Nephron progenitor cell (in vitro differentiated cells): ENCODE results near the gene IFT27.

Experiments used
- DNase-seq: peaks from one replicate; pipeline ENCODE4 v3.0.0; 2021
- H3K27ac Mint-ChIP-seq: 2 replicates; pipeline ENCODE4 v1.8.0; 2021; ENCODE audit warnings: mild to moderate bottlenecking, moderate library complexity, mixed read lengths
- H3K27me3 Mint-ChIP-seq: 2 replicates; pipeline ENCODE4 v1.8.0; 2021; ENCODE audit warnings: mild to moderate bottlenecking, low read depth, mixed read lengths; ENCODE audit not compliant: poor library complexity
- H3K36me3 Mint-ChIP-seq: 2 replicates; pipeline ENCODE4 v1.8.0; 2021; ENCODE audit warnings: low read depth, mixed read lengths
- H3K4me1 Mint-ChIP-seq: 2 replicates; pipeline ENCODE4 v1.8.0; 2021; ENCODE audit warnings: mixed read lengths
- H3K4me3 Mint-ChIP-seq: 2 replicates; pipeline ENCODE4 v1.8.0; 2021; ENCODE audit warnings: mild to moderate bottlenecking, moderate library complexity, mixed read lengths
- H3K9me3 Mint-ChIP-seq: 2 replicates; pipeline ENCODE4 v1.8.0; 2021; ENCODE audit warnings: mild to moderate bottlenecking, moderate library complexity, mixed read lengths
- TF ChIP-seq, protein P1 (sequence below): fragments of 200-600 bp; sonication (generic); IDR thresholded peaks from 2 replicates; pipeline ENCODE4 v1.5.0; 2021; ENCODE audit warnings: antibody characterized with exemption

The IFT27 gene

DNA sequence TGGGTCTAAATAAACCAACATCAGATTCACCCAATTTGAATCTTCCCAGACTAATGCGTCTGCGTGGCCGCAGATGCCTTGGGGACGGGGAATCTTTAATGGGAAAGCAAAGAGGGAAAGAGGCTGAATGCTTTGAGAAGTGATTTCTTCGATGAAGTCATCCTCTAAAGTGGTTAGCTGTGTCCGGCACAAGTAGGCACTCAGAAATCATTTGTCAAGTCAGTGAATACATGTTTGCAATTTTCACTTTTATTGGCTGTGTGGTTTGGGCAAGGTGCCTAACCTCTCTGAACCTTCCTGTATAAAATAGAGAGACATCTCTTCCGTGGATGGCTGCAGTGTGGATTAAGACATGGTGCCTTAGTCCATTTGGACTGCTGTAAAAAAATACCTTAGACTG is 19.7 kb upstream of the IFT27 start:
- Mint-ChIP-seq H3K4me1 (peaks cover 54% of the 10 kb centered on the region), H3K36me3 (no peaks in the 10 kb centered on the region), H3K27ac (no peak overlapping the region), H3K27me3 (peaks cover 20% of the 10 kb centered on the region), H3K4me3 (no peak overlapping the region), H3K9me3 (no peaks in the 10 kb centered on the region)
- TF ChIP-seq, protein P1, sequence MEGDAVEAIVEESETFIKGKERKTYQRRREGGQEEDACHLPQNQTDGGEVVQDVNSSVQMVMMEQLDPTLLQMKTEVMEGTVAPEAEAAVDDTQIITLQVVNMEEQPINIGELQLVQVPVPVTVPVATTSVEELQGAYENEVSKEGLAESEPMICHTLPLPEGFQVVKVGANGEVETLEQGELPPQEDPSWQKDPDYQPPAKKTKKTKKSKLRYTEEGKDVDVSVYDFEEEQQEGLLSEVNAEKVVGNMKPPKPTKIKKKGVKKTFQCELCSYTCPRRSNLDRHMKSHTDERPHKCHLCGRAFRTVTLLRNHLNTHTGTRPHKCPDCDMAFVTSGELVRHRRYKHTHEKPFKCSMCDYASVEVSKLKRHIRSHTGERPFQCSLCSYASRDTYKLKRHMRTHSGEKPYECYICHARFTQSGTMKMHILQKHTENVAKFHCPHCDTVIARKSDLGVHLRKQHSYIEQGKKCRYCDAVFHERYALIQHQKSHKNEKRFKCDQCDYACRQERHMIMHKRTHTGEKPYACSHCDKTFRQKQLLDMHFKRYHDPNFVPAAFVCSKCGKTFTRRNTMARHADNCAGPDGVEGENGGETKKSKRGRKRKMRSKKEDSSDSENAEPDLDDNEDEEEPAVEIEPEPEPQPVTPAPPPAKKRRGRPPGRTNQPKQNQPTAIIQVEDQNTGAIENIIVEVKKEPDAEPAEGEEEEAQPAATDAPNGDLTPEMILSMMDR: no peak
- DNase-seq: no peak

DNA sequence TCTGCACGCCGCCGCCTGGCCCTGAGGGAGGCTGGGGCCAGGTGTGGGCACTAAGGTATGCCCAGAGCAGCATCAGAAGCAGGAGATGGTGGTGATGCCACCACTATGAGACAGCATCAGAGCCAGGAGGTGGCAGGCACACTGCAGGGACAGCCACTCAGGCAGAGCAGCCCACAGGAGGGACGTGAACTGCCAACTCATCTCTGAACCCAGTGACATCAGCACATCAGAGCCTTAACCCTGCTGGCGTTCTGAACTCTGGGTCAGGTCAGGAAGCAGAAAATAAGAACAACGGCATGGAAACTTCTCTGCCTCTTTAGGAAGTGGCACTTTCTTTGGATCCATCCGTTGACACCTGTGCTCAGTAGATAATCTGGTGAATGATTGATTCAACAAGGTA is 14.7 kb upstream of the IFT27 start:
- no peaks in the 10 kb centered on the region for H3K9me3 Mint-ChIP-seq
- H3K27ac Mint-ChIP-seq: no peak overlapping the region
- H3K27me3 Mint-ChIP-seq: peaks cover 38% of the 10 kb centered on the region
- TF ChIP-seq, protein P1: no peak
- H3K4me1 Mint-ChIP-seq: peaks cover 28% of the 10 kb centered on the region
- no peak for DNase-seq
- H3K36me3 Mint-ChIP-seq: no peaks in the 10 kb centered on the region
- no peak overlapping the region for H3K4me3 Mint-ChIP-seq

DNA sequence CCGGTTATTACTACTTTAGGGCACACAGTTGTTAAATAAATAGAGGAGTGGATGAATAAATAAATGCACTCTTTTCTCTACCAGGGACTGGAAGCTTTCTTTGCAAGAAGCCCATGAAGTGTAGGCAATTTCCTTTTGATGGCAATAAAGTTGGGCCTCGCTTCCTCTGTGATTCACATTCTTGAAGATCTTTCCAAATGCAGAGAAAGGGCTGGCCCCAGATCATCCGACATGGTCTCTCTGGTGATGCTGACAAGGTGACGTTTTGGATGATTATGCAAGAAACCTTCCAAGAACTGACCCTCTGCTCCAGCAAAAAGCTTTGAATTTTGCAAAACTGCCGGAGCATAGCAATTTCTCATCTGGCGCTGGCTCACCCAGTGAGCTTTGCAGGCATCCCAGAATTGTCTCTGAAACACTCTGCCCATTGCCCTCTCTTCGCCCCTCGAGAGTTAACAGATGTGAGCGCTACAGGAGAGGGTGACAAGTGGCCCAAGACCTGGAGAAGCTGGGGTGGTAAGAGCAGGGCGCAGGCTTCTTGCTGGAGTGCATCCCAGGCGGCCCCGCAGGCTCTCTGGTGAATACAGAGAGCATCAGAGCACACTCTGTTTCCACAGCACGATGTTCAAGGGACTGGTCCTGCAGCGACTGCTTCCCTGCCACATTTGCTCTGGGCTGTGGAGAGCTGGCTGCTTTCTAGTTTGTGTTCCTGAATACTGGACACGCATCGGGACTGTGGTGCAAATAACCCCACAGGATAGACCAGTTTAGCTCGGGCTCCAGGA is 11.5 kb upstream of the IFT27 start:
- no peaks in the 10 kb centered on the region for H3K36me3 Mint-ChIP-seq
- no peaks in the 10 kb centered on the region for H3K9me3 Mint-ChIP-seq
- no peak for DNase-seq
- no peak overlapping the region for H3K27ac Mint-ChIP-seq
- TF ChIP-seq, protein P1: no peak
- peaks cover 22% of the 10 kb centered on the region for H3K4me1 Mint-ChIP-seq
- H3K4me3 Mint-ChIP-seq: no peak overlapping the region
- peaks cover 56% of the 10 kb centered on the region for H3K27me3 Mint-ChIP-seq

DNA sequence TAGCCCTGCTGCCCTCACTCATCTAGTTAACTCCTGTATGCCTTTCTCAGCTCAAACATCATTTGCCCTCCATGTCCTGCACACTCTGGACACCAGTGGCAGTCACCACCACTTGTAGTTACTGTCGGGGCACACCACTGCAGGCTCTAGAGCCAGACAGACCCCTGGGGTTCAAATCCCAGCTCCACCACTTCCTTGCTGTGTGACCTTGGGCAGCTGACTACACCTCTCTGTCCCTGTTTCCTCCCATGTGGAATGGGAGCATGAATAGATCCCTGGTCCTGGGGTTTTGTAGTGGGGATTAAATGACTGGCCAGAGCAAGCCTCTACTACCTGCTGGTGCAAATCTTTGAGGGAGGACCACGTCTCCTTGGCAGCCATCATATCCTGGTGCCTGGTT is 7.8 kb upstream of the IFT27 start:
- Mint-ChIP-seq H3K27ac (no peak overlapping the region), H3K9me3 (peaks cover 6% of the 10 kb centered on the region), H3K27me3 (peaks cover 58% of the 10 kb centered on the region), H3K4me3 (no peak overlapping the region), H3K36me3 (no peaks in the 10 kb centered on the region), H3K4me1 (peaks cover 28% of the 10 kb centered on the region)
- DNase-seq: no peak
- TF ChIP-seq, protein P1: no peak

DNA sequence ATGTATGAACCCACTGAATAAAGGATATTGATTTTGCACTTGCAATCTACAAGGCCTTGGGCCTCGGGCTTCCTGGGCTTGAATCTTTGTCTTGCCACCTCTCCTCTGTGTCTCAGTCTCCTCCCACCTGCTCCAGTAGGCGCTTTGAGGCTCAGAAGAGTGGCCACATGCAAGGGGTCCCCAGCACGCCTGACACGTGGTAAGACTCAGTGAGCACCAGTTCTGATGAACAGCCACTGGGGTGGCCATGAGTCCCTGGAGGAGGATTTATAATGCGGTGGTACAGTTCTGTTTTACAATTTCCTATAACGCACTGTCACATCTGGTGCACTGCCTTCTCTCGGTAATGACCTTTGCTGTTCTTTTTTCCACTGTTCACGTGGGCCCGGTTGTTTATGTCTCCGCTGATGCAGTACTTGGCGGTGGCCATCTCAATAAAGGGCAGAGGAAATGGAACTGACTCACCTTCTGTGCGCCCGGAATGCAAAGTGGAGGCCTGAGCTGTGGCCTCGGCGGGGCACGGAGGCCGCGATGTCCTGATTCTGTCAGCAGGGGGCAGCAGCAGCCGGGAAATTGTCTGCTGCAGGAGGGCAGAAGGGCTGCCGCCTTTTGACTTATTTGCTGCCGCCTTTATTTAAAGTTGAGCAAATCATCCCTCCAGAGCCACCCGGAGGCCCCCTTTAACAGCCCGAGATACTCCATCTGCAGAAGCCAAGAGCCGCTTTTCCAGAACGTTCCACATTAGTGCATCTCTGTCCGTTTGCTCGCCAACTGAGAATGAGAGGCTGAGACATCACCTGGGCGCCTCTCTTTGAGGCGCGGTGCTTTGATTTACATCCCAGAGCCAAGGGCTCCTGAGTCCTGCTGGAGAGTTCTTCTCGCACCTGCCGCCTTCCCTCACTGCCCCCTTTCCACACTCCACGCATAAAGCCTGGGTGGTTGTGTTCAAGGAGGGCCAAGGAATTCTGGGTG is 6.0 kb upstream of the IFT27 start:
- H3K4me1 Mint-ChIP-seq: peaks cover 23% of the 10 kb centered on the region
- peak; percentile 89 for DNase-seq
- peaks cover 74% of the 10 kb centered on the region for H3K27me3 Mint-ChIP-seq
- TF ChIP-seq, protein P1: peak; percentile 95
- H3K4me3 Mint-ChIP-seq: no peak overlapping the region
- peaks cover 25% of the 10 kb centered on the region for H3K9me3 Mint-ChIP-seq
- no peak overlapping the region for H3K27ac Mint-ChIP-seq
- H3K36me3 Mint-ChIP-seq: peaks cover 10% of the 10 kb centered on the region
